Small intestine (tissue), 7 donors: ENCODE measurements around the gene LOXL1. TPM values are rescaled to one million over a fixed set of nuclear protein-coding genes. Genes with fewer than 3 reads are reported as not detected.

Source experiments
- DNase-seq, 2 donors: peaks; one replicate each; pipeline versions ENCODE4 v3.0.0 to v3.0.0-alpha.2; 2013
- FAIRE-seq: peaks from 2 replicates; lab custom pipeline; 2012; peaks lifted over from hg19 to GRCh38; lab: Jason Lieb, UNC
- H3K27ac ChIP-seq, 3 donors: one replicate each; pipeline ENCODE4 v1.5.1; 2013; ENCODE audit warnings: low read length in 2 of 3, mild to moderate bottlenecking in 2 of 3, control low read depth in 1 of 3, inconsistent platforms in 1 of 3, low read depth in 1 of 3, moderate library complexity in 1 of 3
- H3K27me3 ChIP-seq, 3 donors: one replicate each; pipeline ENCODE4 v1.6.1; 2013; ENCODE audit warnings: low read length in 3 of 3, inconsistent platforms in 1 of 3; ENCODE audit not compliant: control insufficient read depth in 3 of 3, insufficient read depth in 3 of 3
- H3K36me3 ChIP-seq, 3 donors: one replicate each; pipeline ENCODE4 v1.6.1; 2013; ENCODE audit warnings: low read length in 3 of 3, inconsistent platforms in 1 of 3, low read depth in 1 of 3, mild to moderate bottlenecking in 1 of 3, moderate library complexity in 1 of 3; ENCODE audit not compliant: control insufficient read depth in 3 of 3, insufficient read depth in 2 of 3
- H3K4me1 ChIP-seq, 3 donors: one replicate each; pipeline ENCODE4 v1.6.1; 2013; ENCODE audit warnings: low read length in 2 of 3, inconsistent platforms in 1 of 3, low read depth in 1 of 3, mild to moderate bottlenecking in 1 of 3, moderate library complexity in 1 of 3; ENCODE audit not compliant: control insufficient read depth in 3 of 3, insufficient read depth in 2 of 3
- H3K4me3 ChIP-seq, 3 donors: one replicate each; pipeline ENCODE4 v1.5.1; 2013; ENCODE audit warnings: low read length in 3 of 3, control low read depth in 1 of 3, inconsistent platforms in 1 of 3, low read depth in 1 of 3, mild to moderate bottlenecking in 1 of 3, moderate library complexity in 1 of 3
- H3K9me3 ChIP-seq, 2 donors: one replicate each; pipeline ENCODE4 v1.6.1; 2013; ENCODE audit warnings: low read depth in 1 of 2, low read length in 1 of 2; ENCODE audit not compliant: control insufficient read depth in 2 of 2, insufficient read depth in 1 of 2
- WGBS, 3 donors: extraction: QIAGEN DNeasy Blood & Tissue Kit; methylation state at CpG; one replicate each; pipeline ENCODE4 v1.1.7; 2013; 5-methylcytosine and 5-hydroxymethylcytosine counted together
- polyA plus RNA-seq, 4 donors: library from polyadenylated mRNA; stranded (reverse) in 3 of 4; unstranded in 1 of 4; fragments of 200-250 nt in 3 of 4; fragments of 120-200 nt in 1 of 4; gene quantifications; one replicate each; pipeline versions ENCODE4 v1.2.1 to v1.2.3, GENCODE V29; 2013
- donor health status: healthy with polysubstance abuse.
- donor health status: control.
- donor health status: control.
- donor health status: Bipolar disorder and iron deficiency.
- donor health status: healthy.

Gene LOXL1
- polyA plus RNA-seq, 4 donors = 2.2 to 7.2 (median 4.9) TPM

DNA sequence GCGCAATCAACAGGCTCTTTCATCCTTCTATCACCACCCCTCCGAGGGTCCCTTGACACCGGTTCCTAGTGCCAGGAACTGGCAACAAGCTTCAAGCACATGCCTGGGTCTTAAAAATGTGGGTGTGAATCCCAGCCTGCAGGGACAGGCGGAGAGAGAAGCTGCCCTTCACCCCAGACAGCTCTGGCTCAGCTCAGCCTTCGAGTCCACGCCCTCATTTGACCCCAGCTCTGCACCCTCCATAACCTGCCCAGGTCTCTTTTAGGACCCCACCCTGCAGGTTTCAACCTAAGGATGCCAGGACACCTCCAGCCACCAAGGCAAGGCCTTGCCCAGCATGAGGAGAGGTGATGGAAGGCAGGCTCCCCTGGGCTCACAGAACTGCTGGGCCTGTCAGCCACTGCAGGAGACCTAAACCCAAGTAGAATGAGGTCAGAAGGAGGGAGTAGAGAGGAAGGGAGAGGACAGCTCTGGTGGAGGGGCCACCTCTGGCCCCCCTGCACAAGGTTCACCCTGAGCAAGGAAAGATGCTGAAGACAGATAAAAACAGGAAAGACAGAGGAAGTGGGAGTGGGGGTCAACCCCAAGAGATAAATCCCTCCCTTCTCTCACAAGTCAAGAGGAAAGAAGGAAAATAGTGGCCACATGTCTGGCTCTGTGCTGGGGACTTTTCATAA, 2.6 kb upstream of the LOXL1 start:
- Histone ChIP-seq H3K27ac (peak overlapping the region in 2 of 3 donors; percentile 28 to 43), H3K27me3 (peaks cover 0 to 5% (median 0%) of the 10 kb centered on the region in 3 donors), H3K9me3 (peaks cover 0 to 1% of the 10 kb centered on the region in 2 donors), H3K4me1 (peaks cover 0 to 31% (median 0%) of the 10 kb centered on the region in 3 donors), H3K36me3 (no peaks in the 10 kb centered on the region), H3K4me3 (no peak overlapping the region)
- FAIRE-seq (no peak), DNase-seq (no peak)
- 67 to 85% (median 85%) methylated on average over 6 of the region's 6 CpGs for WGBS, 3 donors

DNA sequence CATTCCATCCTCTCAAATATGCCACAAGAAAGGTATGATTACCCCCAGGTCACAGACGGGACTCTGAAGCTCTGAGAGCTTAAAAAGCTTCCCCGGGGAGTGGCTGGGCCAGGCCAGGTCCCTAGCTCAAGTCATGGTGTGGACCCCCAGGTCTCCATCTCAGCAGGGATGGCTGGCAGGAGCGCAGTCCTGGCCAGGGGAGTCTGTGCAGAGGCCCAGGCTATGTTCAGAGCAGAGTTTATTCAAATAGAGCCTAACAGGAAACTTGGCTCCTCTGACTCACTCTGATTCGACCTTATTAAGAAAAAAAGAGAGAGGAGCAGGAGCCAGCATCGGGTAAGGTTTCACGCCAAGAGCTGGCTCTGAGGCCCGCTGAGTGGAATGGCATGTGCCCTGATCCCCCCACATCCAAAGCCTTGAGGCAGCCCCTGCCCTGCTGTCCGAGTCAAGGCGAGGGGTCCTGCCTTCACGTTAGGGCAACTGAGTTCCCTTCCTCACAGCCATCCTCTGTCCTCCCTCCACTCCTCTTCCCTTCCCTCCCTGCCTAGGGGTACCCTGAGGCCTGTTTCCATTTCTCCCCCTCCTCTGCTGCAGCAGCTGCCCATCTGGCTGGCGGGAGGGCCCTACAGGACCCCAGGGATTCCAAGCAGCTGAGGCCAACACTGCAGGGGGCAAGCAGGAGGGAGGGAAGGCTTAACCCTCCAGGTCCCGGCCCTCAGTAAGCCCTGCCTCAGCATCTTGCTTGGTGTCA, 1.9 kb upstream of the LOXL1 start:
- DNase-seq (no peak), FAIRE-seq (no peak)
- 38 to 71% (median 51%) methylated on average over 12 of the region's 12 CpGs for WGBS, 3 donors

GRCh38 chr15:73925848-73926218, 429 bp upstream of the LOXL1 start:
- peak overlapping the region in 1 of 3 donors; percentile 51 for H3K27ac ChIP-seq
- DNase-seq = peak in 1 of 2 donors; percentile 30
- no peaks in the 10 kb centered on the region for H3K36me3 ChIP-seq
- H3K9me3 ChIP-seq = no peaks in the 10 kb centered on the region
- WGBS, 3 donors = 35 to 55% (median 54%) methylated on average over 8 of the region's 8 CpGs
- H3K27me3 ChIP-seq = peaks cover 0 to 5% (median 0%) of the 10 kb centered on the region in 3 donors
- no peak for FAIRE-seq
- peaks cover 0 to 31% (median 0%) of the 10 kb centered on the region in 3 donors for H3K4me1 ChIP-seq
- H3K4me3 ChIP-seq = no peak overlapping the region

More for the DNA sequence above, 1.9 kb upstream of the LOXL1 start:
- no peak overlapping the region for H3K4me3 ChIP-seq
- H3K36me3 ChIP-seq = no peaks in the 10 kb centered on the region
- H3K4me1 ChIP-seq = peaks cover 0 to 31% (median 0%) of the 10 kb centered on the region in 3 donors
- H3K9me3 ChIP-seq = no peaks in the 10 kb centered on the region
- H3K27ac ChIP-seq = peak overlapping the region in 1 of 3 donors; percentile 43
- peaks cover 0 to 5% (median 0%) of the 10 kb centered on the region in 3 donors for H3K27me3 ChIP-seq

DNA sequence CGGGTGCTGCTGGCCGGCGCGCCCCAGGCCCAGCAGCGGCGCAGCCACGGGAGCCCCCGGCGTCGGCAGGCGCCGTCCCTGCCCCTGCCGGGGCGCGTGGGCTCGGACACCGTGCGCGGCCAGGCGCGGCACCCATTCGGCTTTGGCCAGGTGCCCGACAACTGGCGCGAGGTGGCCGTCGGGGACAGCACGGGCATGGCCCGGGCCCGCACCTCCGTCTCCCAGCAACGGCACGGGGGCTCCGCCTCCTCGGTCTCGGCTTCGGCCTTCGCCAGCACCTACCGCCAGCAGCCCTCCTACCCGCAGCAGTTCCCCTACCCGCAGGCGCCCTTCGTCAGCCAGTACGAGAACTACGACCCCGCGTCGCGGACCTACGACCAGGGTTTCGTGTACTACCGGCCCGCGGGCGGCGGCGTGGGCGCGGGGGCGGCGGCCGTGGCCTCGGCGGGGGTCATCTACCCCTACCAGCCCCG, 777 bp downstream of the LOXL1 start:
- 0 to 4% (median 2%) methylated on average over 46 to 65 of the region's 65 CpGs for WGBS, 3 donors
- FAIRE-seq = no peak
- Histone ChIP-seq H3K4me3 (peak overlapping the region; percentile 25 to 59 (median 44)), H3K4me1 (peaks cover 0 to 31% (median 0%) of the 10 kb centered on the region in 3 donors), H3K36me3 (no peaks in the 10 kb centered on the region), H3K27me3 (peaks cover 0 to 5% (median 0%) of the 10 kb centered on the region in 3 donors), H3K9me3 (no peaks in the 10 kb centered on the region), H3K27ac (peak overlapping the region in 1 of 3 donors; percentile 50)
- DNase-seq = peak; percentile 47 to 70

- Histone ChIP-seq H3K4me1 (peaks cover 0 to 25% (median 0%) of the 10 kb centered on the region in 3 donors), H3K27ac (peak overlapping the region in 1 of 3 donors; percentile 50), H3K27me3 (peaks cover 0 to 5% (median 0%) of the 10 kb centered on the region in 3 donors), H3K9me3 (no peaks in the 10 kb centered on the region), H3K36me3 (no peaks in the 10 kb centered on the region), H3K4me3 (peak overlapping the region; percentile 25 to 59 (median 44))
- FAIRE-seq = no peak
- WGBS, 3 donors = 0 to 1% (median 1%) methylated on average over 50 to 78 of the region's 78 CpGs
- DNase-seq = peak; percentile 65 to 79
These were observed 1.4 kb downstream of the LOXL1 start for GRCh38 chr15:73927476-73928240.

DNA sequence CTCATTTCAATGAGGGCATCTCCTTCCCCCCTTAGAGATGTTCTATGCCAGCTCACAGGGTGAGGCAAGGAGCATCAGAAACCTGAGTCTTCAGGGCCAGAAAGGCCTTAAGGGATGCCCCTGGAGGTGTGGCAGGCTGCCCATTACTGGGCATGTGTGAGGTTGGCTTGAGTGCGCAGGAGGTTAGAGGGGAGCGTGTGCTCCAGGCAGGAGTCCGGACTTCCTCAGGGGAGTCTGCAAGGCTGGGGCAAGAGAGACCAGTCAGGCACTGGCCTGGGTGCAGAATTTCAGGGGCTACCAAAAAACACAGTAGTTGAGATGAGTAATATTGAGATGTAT, 1.9 kb downstream of the LOXL1 start:
- Histone ChIP-seq H3K4me3 (peak overlapping the region in 1 of 3 donors; percentile 28), H3K4me1 (peaks cover 0 to 19% (median 0%) of the 10 kb centered on the region in 3 donors), H3K36me3 (no peaks in the 10 kb centered on the region), H3K27me3 (peaks cover 0 to 5% (median 0%) of the 10 kb centered on the region in 3 donors), H3K27ac (no peak overlapping the region), H3K9me3 (no peaks in the 10 kb centered on the region)
- DNase-seq (no peak), FAIRE-seq (no peak)
- WGBS, 3 donors = 56 to 76% (median 69%) methylated on average over 3 of the region's 3 CpGs

- DNase-seq (no peak), FAIRE-seq (no peak)
- no peak overlapping the region for H3K4me3 ChIP-seq
- peaks cover 0 to 15% (median 0%) of the 10 kb centered on the region in 3 donors for H3K4me1 ChIP-seq
- no peak overlapping the region for H3K27ac ChIP-seq
- WGBS, 3 donors = 67 to 71% (median 69%) methylated on average over 5 of the region's 5 CpGs
- H3K27me3 ChIP-seq = peaks cover 0 to 5% (median 0%) of the 10 kb centered on the region in 3 donors
- no peaks in the 10 kb centered on the region for H3K9me3 ChIP-seq
- H3K36me3 ChIP-seq = no peaks in the 10 kb centered on the region
These were observed 2.8 kb downstream of the LOXL1 start for GRCh38 chr15:73928971-73929627.
